Gastroesophageal sphincter (tissue), 4 donors: ENCODE measurements around the gene ADAMTS14. TPM values are rescaled to one million over a fixed set of nuclear protein-coding genes. Genes with fewer than 3 reads are reported as not detected.
A peak's percentile ranks its signal among the peaks of the same experiment; 100 is the strongest.

Experiments used
- ATAC-seq: fragments of 150-250 bp; one replicate; pipeline ENCODE4 v1.9.1; 2016; ENCODE audit warnings: mild to moderate bottlenecking, moderate library complexity
- H3K27ac ChIP-seq, 4 donors: fragments of 200-600 bp; sonication (generic) in 3 of 4; 1 replicate in 3 of 4; 2 replicates in 1 of 4; pipeline ENCODE4 v1.5.1; 2016 to 2019
- H3K27me3 ChIP-seq: fragments of 200-600 bp; sonication (generic); one replicate; pipeline ENCODE4 v1.5.1; 2019
- H3K36me3 ChIP-seq, 2 donors: fragments of 200-600 bp; sonication (generic); one replicate each; pipeline ENCODE4 v1.5.1; 2019; ENCODE audit warnings: control low read depth in 1 of 2
- H3K4me1 ChIP-seq, 3 donors: fragments of 200-600 bp; sonication (generic); 1 replicate in 2 of 3; 2 replicates in 1 of 3; pipeline ENCODE4 v1.5.1; 2016 to 2019; ENCODE audit warnings: control low read depth in 2 of 3
- H3K4me3 ChIP-seq, 2 donors: fragments of 200-600 bp; sonication (generic); one replicate each; pipeline ENCODE4 v1.5.1; 2019; ENCODE audit warnings: mild to moderate bottlenecking in 1 of 2, moderate library complexity in 1 of 2
- H3K9me3 ChIP-seq, 3 donors: fragments of 200-600 bp; sonication (generic); one replicate each; pipeline ENCODE4 v1.5.1; 2017 to 2019; ENCODE audit warnings: control low read depth in 2 of 3
- EP300 ChIP-seq: sonication (generic); formaldehyde crosslinking; IDR thresholded peaks from one replicate; pipeline ENCODE4 v1.6.1; 2017; ENCODE audit warnings: antibody characterized with exemption, mild to moderate bottlenecking
- POLR2A ChIP-seq, 2 donors: fragments of 450-650 bp; IDR thresholded peaks; one replicate each; pipeline ENCODE4 v1.6.1; 2017; ENCODE audit warnings: antibody characterized with exemption in 2 of 2, mild to moderate bottlenecking in 2 of 2, moderate library complexity in 1 of 2
- POLR2AphosphoS5 ChIP-seq: sonication (generic); formaldehyde crosslinking; IDR thresholded peaks from one replicate; pipeline ENCODE4 v1.6.1; 2017; ENCODE audit warnings: antibody characterized with exemption
- WGBS, 2 donors: methylation state at CpG; one replicate each; pipeline ENCODE4 v1.1.5; 2018; ENCODE audit warnings: low coverage in 1 of 2; 5-methylcytosine and 5-hydroxymethylcytosine counted together
- total RNA-seq, 4 donors: library from RNA; depleted of rRNA; stranded (reverse); fragments of >200 nt; gene quantifications; one replicate each; pipeline ENCODE4 v1.1.0, GENCODE V29; 2016
- TF ChIP-seq, protein P1 (sequence below), 4 experiments: fragments of 200-600 bp in 2 of 4; fragments of 450-650 bp in 2 of 4; sonication (generic) in 1 of 4; IDR thresholded peaks; one replicate each; pipeline ENCODE4 v1.5.1; 2017 to 2019; ENCODE audit warnings: antibody characterized with exemption in 4 of 4, mild to moderate bottlenecking in 2 of 4, moderate library complexity in 2 of 4

Gene ADAMTS14
- total RNA-seq, 4 donors from 2014 or later = 0.04 to 0.27 TPM; not detected in 2

DNA sequence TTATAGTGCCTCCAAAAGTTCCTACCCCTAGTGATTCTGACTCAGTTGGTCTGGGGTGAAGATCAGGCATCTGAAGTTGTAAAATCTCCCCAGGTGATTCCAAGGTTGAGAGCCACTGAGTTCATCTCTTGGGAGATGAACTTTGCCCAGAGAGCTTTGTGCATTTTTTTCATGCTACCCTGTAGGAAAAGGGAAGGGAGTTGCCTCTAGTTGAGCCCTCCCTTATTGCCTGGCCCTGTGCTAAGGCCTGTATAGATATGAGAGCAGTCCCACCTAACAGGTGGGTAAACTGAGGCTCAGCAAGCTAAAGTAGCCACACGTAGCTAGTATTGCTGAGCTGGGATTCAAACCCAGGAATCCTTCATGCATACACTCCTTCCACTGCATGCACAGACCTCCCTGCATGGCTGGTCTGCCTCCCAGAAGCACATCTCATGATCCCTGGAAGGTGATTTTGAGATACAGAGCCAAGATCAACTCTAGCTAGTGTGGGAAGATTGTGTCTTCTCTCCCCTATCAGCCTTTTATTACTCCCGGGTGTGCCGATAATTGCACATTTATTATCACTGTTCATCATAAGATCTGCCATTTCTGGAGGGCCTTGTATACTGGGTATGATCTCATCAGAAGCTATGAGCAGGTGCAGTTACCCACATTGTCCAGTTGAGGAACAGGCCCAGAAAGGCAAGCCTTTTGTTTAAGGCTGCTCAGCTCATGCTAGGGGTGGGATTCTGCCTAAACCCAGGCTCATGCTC is 65.9 kb downstream of the ADAMTS14 start:
- H3K4me3 ChIP-seq = no peak overlapping the region
- H3K27ac ChIP-seq = no peak overlapping the region
- ATAC-seq = no peak
- no peaks in the 10 kb centered on the region for H3K9me3 ChIP-seq
- H3K36me3 ChIP-seq = no peaks in the 10 kb centered on the region
- WGBS, 2 donors = 53 to 100% methylated on average over 1 to 3 of the region's 3 CpGs
- no peaks in the 10 kb centered on the region for H3K27me3 ChIP-seq
- TF ChIP-seq POLR2A (IDR thresholded peaks at IDR 0.05) = no peak
- H3K4me1 ChIP-seq = peaks cover 0 to 15% (median 7%) of the 10 kb centered on the region in 3 donors

DNA sequence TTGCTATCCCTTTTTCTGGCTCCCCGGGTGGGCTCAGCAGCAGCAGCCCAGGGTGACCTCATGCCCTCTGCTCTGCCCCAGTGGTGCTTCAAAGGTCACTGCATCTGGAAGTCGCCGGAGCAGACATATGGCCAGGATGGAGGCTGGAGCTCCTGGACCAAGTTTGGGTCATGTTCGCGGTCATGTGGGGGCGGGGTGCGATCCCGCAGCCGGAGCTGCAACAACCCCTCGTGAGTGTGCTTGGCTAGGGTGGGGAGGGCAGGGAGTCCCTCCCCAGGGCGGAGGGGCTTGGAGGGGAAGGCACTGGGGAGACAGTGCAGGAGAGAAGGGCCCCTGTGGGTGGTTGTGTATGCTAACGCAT is 66.4 kb downstream of the ADAMTS14 start:
- TF ChIP-seq POLR2A (IDR thresholded peaks at IDR 0.05) (no peak), POLR2AphosphoS5 (no peak)
- TF ChIP-seq, protein P1, sequence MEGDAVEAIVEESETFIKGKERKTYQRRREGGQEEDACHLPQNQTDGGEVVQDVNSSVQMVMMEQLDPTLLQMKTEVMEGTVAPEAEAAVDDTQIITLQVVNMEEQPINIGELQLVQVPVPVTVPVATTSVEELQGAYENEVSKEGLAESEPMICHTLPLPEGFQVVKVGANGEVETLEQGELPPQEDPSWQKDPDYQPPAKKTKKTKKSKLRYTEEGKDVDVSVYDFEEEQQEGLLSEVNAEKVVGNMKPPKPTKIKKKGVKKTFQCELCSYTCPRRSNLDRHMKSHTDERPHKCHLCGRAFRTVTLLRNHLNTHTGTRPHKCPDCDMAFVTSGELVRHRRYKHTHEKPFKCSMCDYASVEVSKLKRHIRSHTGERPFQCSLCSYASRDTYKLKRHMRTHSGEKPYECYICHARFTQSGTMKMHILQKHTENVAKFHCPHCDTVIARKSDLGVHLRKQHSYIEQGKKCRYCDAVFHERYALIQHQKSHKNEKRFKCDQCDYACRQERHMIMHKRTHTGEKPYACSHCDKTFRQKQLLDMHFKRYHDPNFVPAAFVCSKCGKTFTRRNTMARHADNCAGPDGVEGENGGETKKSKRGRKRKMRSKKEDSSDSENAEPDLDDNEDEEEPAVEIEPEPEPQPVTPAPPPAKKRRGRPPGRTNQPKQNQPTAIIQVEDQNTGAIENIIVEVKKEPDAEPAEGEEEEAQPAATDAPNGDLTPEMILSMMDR (IDR thresholded peaks at IDR 0.05) = no peak
- Histone ChIP-seq H3K4me3 (no peak overlapping the region), H3K27ac (no peak overlapping the region), H3K27me3 (no peaks in the 10 kb centered on the region), H3K4me1 (peaks cover 0 to 20% (median 9%) of the 10 kb centered on the region in 3 donors), H3K9me3 (no peaks in the 10 kb centered on the region), H3K36me3 (no peaks in the 10 kb centered on the region)
- no peak for ATAC-seq
- 70% methylated on average over 2 of the region's 12 CpGs; no CpG with 5 or more reads in 1 of the 2 donors for WGBS, 2 donors

DNA sequence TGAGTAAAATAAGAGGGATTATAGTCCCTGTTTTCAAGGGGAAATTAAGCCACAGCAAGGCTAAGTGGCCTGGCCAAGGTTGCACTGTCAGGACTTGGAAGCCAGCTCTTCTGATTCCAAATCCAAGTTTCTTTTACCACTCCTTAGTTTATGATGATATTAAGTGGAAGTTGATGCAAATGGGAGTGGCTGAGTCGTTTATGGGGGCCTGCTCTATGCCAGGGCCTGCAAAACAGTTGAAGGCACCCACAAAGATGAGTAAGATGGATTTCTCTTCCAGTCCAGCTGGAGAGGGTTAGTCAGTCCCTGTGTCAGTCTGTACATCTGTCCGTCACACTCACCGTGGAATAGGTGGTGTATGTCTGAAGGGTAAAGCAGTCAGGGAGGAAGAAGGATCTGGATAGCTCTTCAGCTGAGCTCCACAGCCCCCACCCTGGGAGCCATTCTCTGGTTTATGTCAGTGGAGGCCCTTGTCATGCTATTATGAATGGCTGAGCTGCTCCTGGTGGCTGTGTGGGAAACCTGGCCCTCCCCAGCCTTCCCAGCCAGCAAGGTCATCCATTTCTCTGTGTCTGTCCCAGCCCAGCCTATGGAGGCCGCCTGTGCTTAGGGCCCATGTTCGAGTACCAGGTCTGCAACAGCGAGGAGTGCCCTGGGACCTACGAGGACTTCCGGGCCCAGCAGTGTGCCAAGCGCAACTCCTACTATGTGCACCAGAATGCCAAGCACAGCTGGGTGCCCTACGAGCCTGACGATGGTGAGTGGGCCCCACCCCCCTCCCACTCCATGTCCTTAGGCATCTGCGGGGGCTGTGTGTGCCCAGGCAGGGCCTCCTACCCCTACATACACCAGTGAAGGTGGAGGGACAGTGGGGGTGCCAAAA is 68.3 kb downstream of the ADAMTS14 start:
- H3K27ac ChIP-seq = no peak overlapping the region
- TF ChIP-seq POLR2AphosphoS5 (no peak), POLR2A (IDR thresholded peaks at IDR 0.05) (no peak), EP300 (no peak)
- TF ChIP-seq, protein P1 (IDR thresholded peaks at IDR 0.05) = no peak
- no peaks in the 10 kb centered on the region for H3K27me3 ChIP-seq
- peaks cover 0 to 20% (median 9%) of the 10 kb centered on the region in 3 donors for H3K4me1 ChIP-seq
- no peak for ATAC-seq
- no peaks in the 10 kb centered on the region for H3K36me3 ChIP-seq
- H3K4me3 ChIP-seq = no peak overlapping the region
- no peaks in the 10 kb centered on the region for H3K9me3 ChIP-seq
- 63% methylated on average over 5 of the region's 12 CpGs; no CpG with 5 or more reads in 1 of the 2 donors for WGBS, 2 donors

DNA sequence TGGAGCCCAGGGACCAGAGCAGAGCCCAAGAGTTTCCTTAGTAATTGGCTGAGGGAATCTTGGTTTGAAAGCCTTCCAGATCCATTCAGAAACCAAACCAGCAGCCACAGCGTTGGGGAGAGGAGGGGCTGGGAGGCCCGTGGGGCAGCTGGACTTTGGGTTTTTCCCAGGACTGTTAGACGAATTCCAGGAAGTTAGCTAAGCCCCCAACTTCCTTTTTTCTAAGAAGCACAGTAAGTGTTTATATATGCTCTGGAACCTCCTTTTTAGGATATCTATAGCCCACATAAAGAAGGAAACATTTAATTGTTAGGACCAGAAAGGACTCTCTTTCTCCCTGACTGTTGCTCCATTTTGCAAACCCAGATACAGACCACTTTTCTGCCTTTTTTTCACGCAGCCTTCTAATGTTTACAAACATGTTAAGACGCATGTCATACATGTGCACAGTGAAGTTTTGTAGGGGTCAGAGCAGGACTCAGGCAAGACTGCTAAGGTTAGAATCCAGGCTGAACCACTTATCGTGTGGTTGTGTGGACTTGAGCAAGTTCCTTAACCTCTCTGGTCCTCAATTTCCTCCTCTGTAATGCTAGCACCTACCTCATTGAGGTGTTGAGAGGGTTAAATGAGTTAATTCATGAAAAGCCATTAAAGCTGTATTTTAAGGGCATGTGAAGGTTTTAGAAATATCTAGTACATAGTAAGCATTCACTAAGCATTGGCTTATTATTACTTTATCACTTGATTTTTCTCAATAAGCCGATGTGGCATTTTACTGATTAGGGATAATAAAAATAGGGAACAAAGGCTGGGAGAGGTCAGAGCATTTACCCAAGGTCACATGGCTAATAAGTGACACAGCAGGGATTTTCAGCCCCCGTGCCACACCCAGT is 70.5 kb downstream of the ADAMTS14 start:
- Histone ChIP-seq H3K4me1 (peaks cover 0 to 20% (median 9%) of the 10 kb centered on the region in 3 donors), H3K4me3 (no peak overlapping the region), H3K9me3 (no peaks in the 10 kb centered on the region), H3K27me3 (no peaks in the 10 kb centered on the region), H3K27ac (peak overlapping the region in 1 of 4 donors; percentile 3), H3K36me3 (no peaks in the 10 kb centered on the region)
- 32 to 53% methylated on average over 5 to 8 of the region's 8 CpGs for WGBS, 2 donors
- peak; percentile 25 for ATAC-seq
- TF ChIP-seq EP300 = no peak
- TF ChIP-seq, protein P1 (IDR thresholded peaks at IDR 0.05) = no peak
- TF ChIP-seq POLR2A (IDR thresholded peaks at IDR 0.05) = no peak
- no peak for TF ChIP-seq POLR2AphosphoS5

DNA sequence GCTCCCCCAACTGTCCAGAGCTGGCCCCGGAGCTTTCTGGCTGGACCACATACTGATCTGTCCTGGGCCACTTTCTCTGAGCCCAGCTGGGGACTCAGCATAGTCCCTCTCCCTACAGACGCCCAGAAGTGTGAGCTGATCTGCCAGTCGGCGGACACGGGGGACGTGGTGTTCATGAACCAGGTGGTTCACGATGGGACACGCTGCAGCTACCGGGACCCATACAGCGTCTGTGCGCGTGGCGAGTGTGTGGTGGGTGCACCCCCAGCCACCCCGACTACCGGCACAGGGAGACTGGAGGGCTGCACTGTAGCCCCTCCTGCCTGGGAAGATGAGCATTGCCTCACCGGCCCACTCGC is 71.1 kb downstream of the ADAMTS14 start:
- ATAC-seq = no peak
- no peak for TF ChIP-seq POLR2A (IDR thresholded peaks at IDR 0.05)
- TF ChIP-seq POLR2AphosphoS5 = no peak
- TF ChIP-seq, protein P1 (IDR thresholded peaks at IDR 0.05) = no peak
- no peak for TF ChIP-seq EP300
- H3K4me1 ChIP-seq = peaks cover 0 to 20% (median 9%) of the 10 kb centered on the region in 3 donors
- 80% methylated on average over 2 of the region's 17 CpGs; no CpG with 5 or more reads in 1 of the 2 donors for WGBS, 2 donors
- no peak overlapping the region for H3K4me3 ChIP-seq
- no peaks in the 10 kb centered on the region for H3K36me3 ChIP-seq
- no peak overlapping the region for H3K27ac ChIP-seq
- no peaks in the 10 kb centered on the region for H3K9me3 ChIP-seq
- H3K27me3 ChIP-seq = no peaks in the 10 kb centered on the region
